MM.1S (cell line): ENCODE measurements around the gene DUSP28.

Experiments
- CTCF ChIP-seq: fragments of 300-600 bp; sonication (generic); IDR thresholded peaks from 2 replicates; pipeline ENCODE4 v1.5.1; 2016; ENCODE audit warnings: antibody characterized with exemption, low read length, mixed read lengths
- EZH2 ChIP-seq: fragments of 300-600 bp; sonication (generic); optimal IDR thresholded peaks from 2 replicates; pipeline ENCODE3; 2017; ENCODE audit warnings: low read depth, mild to moderate bottlenecking, antibody characterized with exemption, low read length, mixed read lengths

GRCh38 chr2:240523451-240524281 lies 36.5 kb upstream of the DUSP28 start:
- TF ChIP-seq EZH2 = no peak
- no peak for TF ChIP-seq CTCF
